ENCODE measurements around the gene ATXN7L3.

The ATXN7L3 gene

DNA sequence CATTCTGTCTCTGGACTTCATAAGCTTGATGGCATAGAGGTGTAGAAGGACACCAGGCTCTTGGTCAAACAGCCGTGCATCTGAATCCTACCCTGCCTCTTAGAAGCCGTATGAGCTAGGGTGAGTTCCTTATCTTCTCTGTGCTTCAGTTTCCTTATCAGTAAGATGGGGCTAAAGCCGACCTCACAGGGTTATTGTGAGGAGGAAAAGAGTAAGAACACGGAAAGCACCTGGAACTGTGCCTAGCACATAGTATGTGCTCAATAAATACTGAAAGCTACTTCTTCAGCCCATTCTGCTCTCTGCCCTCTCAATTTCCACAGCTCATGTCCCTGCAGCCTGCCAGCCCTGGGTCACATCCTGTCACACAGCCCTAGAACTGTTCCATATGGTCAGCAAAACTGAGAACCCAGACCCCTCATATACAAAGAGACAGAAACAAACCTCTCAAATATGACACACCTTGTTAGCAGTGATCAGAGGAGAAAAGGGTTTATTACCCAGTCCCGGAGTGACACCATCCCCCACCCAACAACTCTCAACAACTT, 36.8 kb upstream of the ATXN7L3 start:
- ATAC-seq: no peak
- TF ChIP-seq CSDC2 (CRISPR knock-in tag; IDR thresholded peaks at IDR 0.05): no peak
- no peak for TF ChIP-seq ARNTL (CRISPR knock-in tag; IDR thresholded peaks at IDR 0.05; ENCODE audit: borderline replicate concordance, low read depth)
- no peak for TF ChIP-seq PPARA (CRISPR knock-in tag; IDR thresholded peaks at IDR 0.05; ENCODE audit: borderline replicate concordance)
- TF ChIP-seq OSR1 (CRISPR knock-in tag; IDR thresholded peaks at IDR 0.05): no peak
- TF ChIP-seq, protein P1, sequence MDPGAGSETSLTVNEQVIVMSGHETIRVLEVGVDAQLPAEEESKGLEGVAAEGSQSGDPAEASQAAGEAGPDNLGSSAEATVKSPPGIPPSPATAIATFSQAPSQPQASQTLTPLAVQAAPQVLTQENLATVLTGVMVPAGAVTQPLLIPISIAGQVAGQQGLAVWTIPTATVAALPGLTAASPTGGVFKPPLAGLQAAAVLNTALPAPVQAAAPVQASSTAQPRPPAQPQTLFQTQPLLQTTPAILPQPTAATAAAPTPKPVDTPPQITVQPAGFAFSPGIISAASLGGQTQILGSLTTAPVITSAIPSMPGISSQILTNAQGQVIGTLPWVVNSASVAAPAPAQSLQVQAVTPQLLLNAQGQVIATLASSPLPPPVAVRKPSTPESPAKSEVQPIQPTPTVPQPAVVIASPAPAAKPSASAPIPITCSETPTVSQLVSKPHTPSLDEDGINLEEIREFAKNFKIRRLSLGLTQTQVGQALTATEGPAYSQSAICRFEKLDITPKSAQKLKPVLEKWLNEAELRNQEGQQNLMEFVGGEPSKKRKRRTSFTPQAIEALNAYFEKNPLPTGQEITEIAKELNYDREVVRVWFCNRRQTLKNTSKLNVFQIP (CRISPR knock-in tag; IDR thresholded peaks at IDR 0.05; ENCODE audit: borderline replicate concordance, low read depth): no peak
- no peak for TF ChIP-seq RARB (CRISPR knock-in tag; IDR thresholded peaks at IDR 0.05)
- no peak for TF ChIP-seq ZNF8 (CRISPR knock-in tag; IDR thresholded peaks at IDR 0.05)
- TF ChIP-seq GLIS3 (CRISPR knock-in tag; IDR thresholded peaks at IDR 0.05): no peak
- TF ChIP-seq ISL1 (CRISPR knock-in tag; IDR thresholded peaks at IDR 0.05): no peak
- TF ChIP-seq ZFP3 (CRISPR knock-in tag; IDR thresholded peaks at IDR 0.05): no peak

- peak; percentile 62 for ATAC-seq
- no peak for TF ChIP-seq CSDC2 (CRISPR knock-in tag; IDR thresholded peaks at IDR 0.05)
- no peak for TF ChIP-seq PPARA (CRISPR knock-in tag; IDR thresholded peaks at IDR 0.05; ENCODE audit: borderline replicate concordance)
- TF ChIP-seq, protein P2, sequence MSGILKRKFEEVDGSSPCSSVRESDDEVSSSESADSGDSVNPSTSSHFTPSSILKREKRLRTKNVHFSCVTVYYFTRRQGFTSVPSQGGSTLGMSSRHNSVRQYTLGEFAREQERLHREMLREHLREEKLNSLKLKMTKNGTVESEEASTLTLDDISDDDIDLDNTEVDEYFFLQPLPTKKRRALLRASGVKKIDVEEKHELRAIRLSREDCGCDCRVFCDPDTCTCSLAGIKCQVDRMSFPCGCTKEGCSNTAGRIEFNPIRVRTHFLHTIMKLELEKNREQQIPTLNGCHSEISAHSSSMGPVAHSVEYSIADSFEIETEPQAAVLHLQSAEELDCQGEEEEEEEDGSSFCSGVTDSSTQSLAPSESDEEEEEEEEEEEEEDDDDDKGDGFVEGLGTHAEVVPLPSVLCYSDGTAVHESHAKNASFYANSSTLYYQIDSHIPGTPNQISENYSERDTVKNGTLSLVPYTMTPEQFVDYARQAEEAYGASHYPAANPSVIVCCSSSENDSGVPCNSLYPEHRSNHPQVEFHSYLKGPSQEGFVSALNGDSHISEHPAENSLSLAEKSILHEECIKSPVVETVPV (CRISPR knock-in tag; IDR thresholded peaks at IDR 0.05): no peak
- TF ChIP-seq ZFP3 (CRISPR knock-in tag; IDR thresholded peaks at IDR 0.05): no peak
- no peak for TF ChIP-seq TSHZ2 (CRISPR knock-in tag; IDR thresholded peaks at IDR 0.05)
- no peak for TF ChIP-seq SNAI2 (CRISPR knock-in tag; IDR thresholded peaks at IDR 0.05)
- TF ChIP-seq, protein P1 (CRISPR knock-in tag; IDR thresholded peaks at IDR 0.05; ENCODE audit: borderline replicate concordance, low read depth): no peak
- TF ChIP-seq ZNF565 (CRISPR knock-in tag; conservative IDR thresholded peaks at IDR 0.05; ENCODE audit: low read depth): no peak
These were observed 35.9 kb upstream of the ATXN7L3 start for GRCh38 chr17:44235583-44235936.

- no peak for ATAC-seq
- TF ChIP-seq PPARA (CRISPR knock-in tag; IDR thresholded peaks at IDR 0.05; ENCODE audit: borderline replicate concordance) (no peak), BACH2 (CRISPR knock-in tag; IDR thresholded peaks at IDR 0.05; ENCODE audit: borderline replicate concordance) (no peak), CSDC2 (CRISPR knock-in tag; IDR thresholded peaks at IDR 0.05) (no peak), ZNF565 (CRISPR knock-in tag; conservative IDR thresholded peaks at IDR 0.05; ENCODE audit: low read depth) (no peak), OSR1 (CRISPR knock-in tag; IDR thresholded peaks at IDR 0.05) (no peak), ZNF8 (CRISPR knock-in tag; IDR thresholded peaks at IDR 0.05) (no peak), ESRRG (CRISPR knock-in tag; IDR thresholded peaks at IDR 0.05) (no peak), RARB (CRISPR knock-in tag; IDR thresholded peaks at IDR 0.05) (no peak), ZC3H10 (CRISPR knock-in tag; IDR thresholded peaks at IDR 0.05) (no peak), ARNTL (CRISPR knock-in tag; IDR thresholded peaks at IDR 0.05; ENCODE audit: borderline replicate concordance, low read depth) (no peak), ISL1 (CRISPR knock-in tag; IDR thresholded peaks at IDR 0.05) (no peak)
- TF ChIP-seq, protein P2 (CRISPR knock-in tag; IDR thresholded peaks at IDR 0.05): no peak
- TF ChIP-seq, protein P1 (CRISPR knock-in tag; IDR thresholded peaks at IDR 0.05; ENCODE audit: borderline replicate concordance, low read depth): no peak
- TF ChIP-seq, protein P3, sequence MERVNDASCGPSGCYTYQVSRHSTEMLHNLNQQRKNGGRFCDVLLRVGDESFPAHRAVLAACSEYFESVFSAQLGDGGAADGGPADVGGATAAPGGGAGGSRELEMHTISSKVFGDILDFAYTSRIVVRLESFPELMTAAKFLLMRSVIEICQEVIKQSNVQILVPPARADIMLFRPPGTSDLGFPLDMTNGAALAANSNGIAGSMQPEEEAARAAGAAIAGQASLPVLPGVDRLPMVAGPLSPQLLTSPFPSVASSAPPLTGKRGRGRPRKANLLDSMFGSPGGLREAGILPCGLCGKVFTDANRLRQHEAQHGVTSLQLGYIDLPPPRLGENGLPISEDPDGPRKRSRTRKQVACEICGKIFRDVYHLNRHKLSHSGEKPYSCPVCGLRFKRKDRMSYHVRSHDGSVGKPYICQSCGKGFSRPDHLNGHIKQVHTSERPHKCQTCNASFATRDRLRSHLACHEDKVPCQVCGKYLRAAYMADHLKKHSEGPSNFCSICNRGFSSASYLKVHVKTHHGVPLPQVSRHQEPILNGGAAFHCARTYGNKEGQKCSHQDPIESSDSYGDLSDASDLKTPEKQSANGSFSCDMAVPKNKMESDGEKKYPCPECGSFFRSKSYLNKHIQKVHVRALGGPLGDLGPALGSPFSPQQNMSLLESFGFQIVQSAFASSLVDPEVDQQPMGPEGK (CRISPR knock-in tag; IDR thresholded peaks at IDR 0.05; ENCODE audit: borderline replicate concordance): no peak
These were observed 33.9 kb upstream of the ATXN7L3 start for GRCh38 chr17:44233582-44233981.
